ENCODE data around the gene C14orf180. TPM values are rescaled to one million over a fixed set of nuclear protein-coding genes. Genes with fewer than 3 reads are reported as not detected.
"Not testable (repeated sequence)": the region's sequence is repeated elsewhere in the genome, so short reads cannot be mapped to it uniquely, and the experiment has no call there.

C14orf180 gene
- polyA plus RNA-seq, 1 donor, result 9.4 TPM

DNA sequence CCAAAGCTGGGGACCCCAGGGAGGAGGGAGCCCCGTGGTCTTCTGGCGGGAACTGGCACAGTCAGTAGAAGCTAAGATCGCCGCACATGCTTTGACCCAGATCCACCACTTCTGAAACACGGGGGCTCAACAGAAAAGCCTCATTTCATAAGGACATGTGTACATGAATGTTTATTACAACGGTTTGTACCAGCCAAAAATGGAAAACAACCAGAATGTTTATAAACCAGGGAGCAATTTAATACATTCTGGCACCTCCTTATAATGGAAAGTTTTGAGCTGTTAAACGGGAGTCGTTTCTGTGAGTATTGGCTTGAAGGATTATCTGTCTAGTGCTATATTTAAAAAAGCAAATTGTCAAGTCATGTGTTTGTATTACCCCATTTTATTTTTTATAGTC, 32.3 kb downstream of the C14orf180 start:
- DNase-seq (ENCODE audit: low read depth), result no peak

DNA sequence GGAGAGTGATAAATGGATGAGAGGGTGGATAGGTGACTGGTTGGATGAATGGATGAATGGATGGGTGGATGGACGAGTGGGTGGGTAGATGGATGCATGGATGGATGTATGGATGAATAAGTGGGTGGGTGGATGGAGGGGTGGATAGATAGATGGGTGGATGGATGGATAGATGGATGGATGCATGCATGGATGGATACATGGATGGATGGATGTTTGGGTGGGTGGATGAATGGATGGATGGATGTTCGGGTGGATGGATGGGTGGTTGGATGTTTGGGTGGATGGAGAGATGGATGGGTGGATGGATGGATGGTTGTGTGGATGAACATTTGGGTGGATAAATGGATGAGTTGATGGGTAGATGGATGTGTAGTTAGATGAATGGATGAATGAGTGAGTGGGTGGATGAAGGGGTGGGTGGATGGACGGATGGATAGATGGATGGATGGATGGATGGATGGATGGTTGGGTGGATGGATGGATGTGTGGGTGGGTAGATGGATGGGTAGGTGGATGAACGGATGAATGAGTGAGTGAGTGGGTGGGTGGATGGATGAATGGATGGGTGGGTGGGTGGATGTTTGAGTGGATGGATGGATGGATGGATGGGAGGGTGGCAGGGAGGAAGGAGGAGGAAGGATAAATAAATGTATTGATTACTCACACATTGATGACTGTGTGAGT, 34.7 kb downstream of the C14orf180 start:
- DNase-seq (ENCODE audit: low read depth), result no peak

DNA sequence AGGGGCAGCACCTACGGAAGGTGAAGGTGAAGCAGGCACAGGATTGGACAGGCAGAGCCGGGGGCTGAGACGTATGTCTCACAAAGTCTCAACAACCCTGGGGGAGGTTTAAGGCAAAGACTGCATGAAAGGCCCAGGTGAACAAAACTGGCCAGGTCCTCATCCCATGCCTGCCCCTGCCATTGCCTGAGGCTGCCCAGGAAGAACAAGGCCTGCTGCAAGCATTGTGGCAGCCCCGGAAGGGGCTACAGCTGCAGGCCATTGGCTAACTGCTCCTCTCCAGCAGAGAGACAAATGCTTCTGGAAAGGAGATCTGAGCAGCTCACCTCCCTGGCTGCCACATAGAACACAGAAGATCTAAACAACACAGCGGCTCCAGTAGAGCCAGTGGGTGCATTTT, 45.4 kb downstream of the C14orf180 start:
- DNase-seq (ENCODE audit: low read depth), result no peak

DNA sequence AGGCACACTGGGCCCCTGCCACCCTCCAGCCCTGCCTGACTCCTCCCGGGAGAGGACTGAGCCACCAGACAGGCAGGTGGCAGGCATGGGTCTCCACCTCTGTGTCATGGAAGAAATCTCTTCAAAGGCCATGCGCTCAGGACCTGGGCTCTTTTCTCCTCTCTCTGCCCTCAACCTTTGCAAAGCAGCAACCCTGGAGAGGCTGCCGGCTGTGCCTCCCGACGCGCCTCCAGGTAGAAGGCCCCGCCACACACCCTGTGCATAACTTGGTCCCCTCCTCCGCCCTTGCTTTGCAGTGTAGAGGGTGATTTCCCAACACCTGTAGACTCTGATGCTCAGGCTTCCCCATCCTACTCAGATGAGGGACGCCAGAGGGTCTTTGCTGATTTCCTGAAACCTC, 53.2 kb downstream of the C14orf180 start:
- DNase-seq (ENCODE audit: low read depth), result no peak

DNA sequence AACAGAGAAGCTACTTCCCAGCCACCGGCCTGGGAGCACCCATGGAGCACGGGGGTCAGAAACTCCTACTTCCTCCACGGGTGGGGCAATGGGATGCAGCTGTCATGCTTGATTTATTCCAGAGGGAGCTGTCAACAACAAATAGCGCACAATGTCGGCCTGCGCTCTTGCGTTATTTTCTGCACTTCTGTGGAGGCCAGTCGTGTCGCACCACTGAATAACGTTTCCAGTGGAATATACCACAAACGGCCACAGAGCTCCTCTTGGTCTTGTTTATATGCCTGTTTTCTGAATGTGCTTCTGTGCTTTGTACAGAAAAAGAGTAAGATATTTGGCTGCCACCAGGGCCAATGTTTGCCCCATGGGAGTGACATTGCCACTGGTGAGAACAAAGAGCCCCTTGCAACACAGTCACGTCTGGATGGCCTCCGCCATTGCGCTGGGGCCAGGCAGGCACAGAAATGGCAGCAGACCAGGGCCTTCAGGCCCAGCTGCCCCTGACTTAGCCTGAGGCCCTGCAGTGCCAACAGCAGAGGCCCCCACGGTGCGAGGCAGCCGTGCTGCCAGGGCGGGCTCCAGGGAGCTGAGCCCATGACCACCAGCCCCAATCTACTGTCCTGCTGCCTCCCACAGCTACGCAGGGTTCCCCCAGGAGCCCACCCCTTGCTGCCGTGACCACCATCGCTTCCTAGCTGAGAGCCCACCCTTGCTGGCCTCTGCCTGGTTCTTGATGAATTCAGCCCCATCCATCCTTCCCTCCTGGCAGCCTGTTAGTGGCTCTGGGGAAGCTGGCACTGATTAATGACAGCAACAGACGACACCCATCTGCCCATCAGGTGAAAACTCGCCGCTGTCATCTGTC, 53.9 kb downstream of the C14orf180 start:
- no peak for DNase-seq (ENCODE audit: low read depth)

DNA sequence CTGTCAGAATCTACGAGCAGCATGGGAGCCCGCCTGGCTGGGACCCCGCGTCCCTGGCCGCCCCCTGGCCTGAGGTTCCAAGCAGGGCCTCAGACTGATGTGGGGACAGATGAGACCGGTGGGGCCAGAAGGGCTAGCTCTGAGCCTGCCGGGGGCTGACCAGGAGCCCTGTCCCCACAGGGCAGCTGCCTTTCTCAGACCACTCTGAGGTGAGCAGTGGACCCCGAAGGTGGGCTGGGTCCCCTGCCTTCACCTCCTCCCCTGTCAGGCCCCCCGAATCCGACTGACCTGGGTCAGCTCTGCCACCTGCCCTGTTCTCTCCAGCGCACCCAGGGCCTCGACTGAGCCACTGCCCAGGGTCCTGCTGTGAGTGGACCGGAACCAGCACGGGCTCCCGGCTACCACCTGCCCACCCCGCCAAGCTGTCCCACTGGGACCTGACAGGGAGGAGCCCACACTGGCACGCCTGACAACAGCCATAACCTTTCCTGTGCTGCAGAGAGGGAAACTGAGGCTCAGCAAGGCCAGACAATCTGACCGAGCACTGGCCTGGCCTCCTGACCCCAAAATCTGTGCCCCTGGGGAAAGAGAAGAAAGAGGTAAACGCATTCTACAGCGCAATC, 54.7 kb downstream of the C14orf180 start:
- DNase-seq (ENCODE audit: low read depth), result no peak

DNA sequence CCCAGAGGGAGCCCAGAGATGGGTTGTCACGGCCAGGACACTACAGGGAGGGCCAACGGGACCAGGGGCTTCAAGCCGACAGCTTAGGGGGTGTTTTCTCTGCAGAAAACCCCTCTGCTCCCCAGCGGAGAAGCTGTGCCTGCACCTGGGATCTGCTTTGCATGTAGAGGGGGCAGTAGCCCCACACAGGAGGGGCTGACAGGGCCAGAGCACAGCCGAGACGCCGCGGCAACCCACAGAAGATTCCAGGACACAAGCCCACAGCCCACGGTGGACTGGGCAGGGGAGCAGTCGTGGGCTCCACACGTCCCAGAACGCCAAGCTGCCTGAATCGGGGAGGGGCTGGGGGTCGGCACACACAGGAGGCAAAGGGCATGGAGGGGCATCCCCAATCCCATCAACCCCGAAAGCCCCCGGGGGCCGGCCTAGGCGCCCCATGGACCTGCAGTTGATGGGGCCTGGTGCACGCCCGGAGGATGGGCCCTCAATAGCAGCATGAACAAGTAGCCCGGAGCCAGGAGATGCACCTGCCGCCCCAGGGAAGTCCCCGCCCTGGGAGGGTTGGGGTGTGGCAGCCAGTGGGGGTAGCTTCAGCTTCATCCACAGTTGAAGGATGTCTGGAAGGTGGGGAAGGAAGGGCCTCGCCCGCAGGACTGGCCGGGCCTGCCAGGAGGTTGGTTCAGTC, 55.5 kb downstream of the C14orf180 start:
- no peak for DNase-seq (ENCODE audit: low read depth)

DNA sequence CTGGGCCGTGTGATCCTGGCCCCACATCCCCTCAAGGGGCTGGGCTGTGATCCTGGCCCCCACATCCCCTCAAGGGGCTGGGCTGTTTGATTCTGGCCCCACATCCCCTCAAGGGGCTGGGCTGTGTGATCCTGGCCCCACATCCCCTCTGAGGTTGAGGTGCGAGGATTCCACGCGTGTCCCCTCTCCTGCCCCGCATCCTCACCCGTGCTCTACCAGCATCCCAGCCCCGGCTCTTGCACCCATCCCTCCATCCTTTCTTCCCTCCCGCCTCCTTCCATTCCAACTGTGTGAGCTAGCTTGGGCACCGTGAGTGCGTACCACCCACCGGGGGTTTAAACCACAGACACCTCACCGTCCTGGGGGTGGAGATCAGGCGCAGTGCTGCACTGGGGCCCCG, 56.2 kb downstream of the C14orf180 start:
- DNase-seq (ENCODE audit: low read depth), result no peak

DNA sequence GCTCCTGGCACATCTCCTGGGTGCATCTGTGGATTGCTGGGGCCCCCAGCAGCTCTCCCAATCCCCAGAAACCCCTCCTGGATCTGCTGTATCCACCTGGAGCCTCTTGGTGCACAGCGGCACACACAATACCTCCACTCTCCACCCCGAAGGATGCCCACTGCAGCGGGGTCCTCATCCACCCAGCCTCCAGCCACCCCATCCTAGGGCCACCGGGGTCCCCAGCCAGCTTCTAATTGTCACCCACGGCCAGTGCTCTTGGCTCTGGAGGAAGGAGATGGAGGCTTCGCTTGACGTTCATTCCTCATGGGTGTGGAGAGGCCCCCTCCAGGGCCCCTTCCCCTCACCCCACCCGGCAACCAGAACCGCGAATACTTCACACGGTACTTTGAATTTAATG, 56.6 kb downstream of the C14orf180 start:
- DNase-seq (ENCODE audit: low read depth), result no peak

DNA sequence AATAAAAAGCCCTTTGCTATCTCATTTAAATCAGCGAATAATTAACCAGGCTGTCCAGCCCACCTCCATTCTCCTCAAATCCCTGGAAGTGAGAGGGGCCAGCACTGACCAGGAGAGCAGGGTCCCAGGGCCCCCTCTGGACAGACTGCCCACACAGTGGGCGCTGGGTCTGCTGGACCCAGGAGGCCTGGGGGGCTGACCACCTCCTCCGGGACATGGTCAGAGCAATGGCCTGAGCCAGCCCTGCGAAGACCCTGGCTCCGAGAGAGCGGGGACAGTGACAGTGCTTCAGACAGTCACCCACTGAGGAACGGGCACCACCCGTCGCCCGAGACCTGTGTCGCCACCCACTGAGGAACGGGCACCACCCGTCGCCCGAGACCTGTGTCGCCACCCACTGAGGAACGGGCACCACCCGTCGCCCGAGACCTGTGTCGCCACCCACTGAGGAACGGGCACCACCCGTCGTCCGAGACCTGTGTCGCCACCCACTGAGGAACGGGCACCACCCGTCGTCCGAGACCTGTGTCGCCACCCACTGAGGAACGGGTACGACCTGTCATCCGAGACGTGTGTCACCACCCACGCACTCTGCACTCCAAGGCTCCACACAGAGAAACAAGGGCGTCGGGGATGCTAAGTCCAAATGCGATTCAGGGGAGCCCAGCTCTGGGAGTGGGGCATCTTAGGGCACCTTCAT, 57.4 kb downstream of the C14orf180 start:
- not testable (repeated sequence) for DNase-seq (ENCODE audit: low read depth)

DNA sequence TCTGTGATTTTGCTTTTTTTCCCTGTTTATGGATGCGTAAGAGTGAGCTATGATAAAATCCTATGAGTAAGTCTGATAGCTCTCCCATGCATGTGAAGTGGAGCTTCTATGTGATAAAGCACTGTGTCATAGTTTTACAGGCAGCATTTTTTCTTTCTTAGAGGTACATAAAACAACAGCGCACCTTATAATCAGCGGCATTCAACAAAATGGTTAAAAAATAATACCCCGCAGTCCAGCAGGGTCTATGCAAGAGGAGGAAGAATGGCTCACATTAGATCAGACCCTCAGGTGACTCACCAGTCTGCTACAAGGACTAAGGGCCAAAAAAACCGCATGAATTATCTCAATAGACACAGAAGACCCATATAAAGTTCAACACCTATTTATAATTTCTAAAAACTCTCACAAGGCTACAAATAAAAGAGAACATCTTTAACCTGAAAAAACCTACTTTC, 58.0 kb downstream of the C14orf180 start:
- no peak for DNase-seq (ENCODE audit: low read depth)

DNA sequence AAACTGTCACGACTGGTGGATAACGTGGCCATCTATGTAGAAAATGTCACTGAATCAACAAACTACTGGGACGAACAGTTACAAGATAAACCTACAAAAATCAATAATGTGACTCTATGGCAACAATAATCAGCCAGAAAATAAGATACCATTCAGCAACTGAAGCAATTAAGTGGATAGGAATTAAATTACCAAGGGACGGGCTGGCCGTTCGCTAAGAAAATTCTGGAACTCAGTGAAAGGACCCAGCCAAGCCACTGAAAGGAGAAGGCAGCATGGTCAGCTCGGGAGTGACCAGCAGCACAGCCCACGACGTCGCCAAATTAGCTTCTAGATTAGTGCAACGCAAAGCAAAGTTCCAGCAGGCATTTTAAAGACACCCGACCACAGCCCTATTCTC, 58.6 kb downstream of the C14orf180 start:
- no peak for DNase-seq (ENCODE audit: low read depth)

DNA sequence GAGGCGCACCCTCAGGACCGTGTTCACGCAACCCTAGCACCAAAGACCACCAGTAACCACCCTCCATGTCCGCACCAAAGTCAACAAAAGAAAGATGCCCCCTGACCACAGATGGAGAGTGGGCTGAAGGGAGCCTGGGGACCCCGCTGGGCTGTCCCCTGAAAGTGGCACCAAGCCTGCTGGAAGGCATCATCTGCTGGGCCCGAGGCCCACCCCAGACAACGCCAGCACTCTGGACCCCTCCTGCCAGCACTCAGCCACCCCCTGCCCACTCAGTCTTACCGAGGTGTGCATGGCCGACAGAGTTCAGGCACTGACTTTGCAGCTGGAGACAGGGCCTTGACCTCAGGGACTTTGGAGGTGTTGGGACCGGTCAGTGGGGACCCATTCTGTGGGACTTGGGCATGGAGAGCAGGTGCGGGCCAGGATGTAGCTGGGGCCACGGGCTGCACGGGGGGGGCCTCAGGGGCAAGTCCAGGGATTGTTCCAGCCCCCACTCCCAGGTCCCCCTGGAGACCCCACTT, 59.4 kb downstream of the C14orf180 start:
- no peak for DNase-seq (ENCODE audit: low read depth)

DNA sequence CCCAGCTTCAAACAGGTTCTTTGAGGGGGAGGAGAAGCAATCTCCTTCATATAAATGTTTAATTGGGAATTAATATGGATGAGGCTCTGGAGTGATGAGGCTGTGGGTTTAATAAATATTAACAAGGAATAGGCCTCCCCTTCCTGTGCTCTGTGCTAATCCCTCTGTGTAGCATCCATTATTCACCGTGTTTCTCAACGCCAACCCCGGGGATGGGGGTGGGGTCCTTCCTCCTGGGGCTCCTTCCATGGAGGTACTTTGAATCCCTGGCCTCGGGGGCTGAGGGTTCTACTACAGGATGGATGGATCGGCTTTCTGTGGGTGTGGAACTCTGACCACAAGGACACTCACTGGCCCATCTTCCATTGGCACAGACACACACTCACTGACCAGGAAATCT, 59.9 kb downstream of the C14orf180 start:
- DNase-seq (ENCODE audit: low read depth), result no peak

Other genes starting within 250 kb of the C14orf180 start
- gene TMEM179, start 25.0 kb downstream of the C14orf180 start, polyA plus RNA-seq (ENCODE audit: insufficient read length), result 1.1 TPM
- 54.4 TPM for gene INF2, start 109.9 kb downstream of the C14orf180 start, polyA plus RNA-seq (ENCODE audit: insufficient read length)
- 82.3 TPM for gene ADSS1, start 144.5 kb downstream of the C14orf180 start, polyA plus RNA-seq (ENCODE audit: insufficient read length)
- gene SIVA1, start 173.4 kb downstream of the C14orf180 start, polyA plus RNA-seq (ENCODE audit: insufficient read length), result 71.9 TPM
- gene AKT1, start 216.0 kb downstream of the C14orf180 start, polyA plus RNA-seq (ENCODE audit: insufficient read length), result 207 TPM
- 8.7 TPM for gene ZBTB42, start 221.3 kb downstream of the C14orf180 start, polyA plus RNA-seq (ENCODE audit: insufficient read length)